ENCODE results near the gene FICD.

FICD gene

GRCh38 chr12:108473400-108474055, 41.5 kb upstream of the FICD start:
- Histone ChIP-seq H3K27me3 (ENCODE audit: control insufficient read depth in 3 of 3, insufficient read depth in 3 of 3, low read depth in 1 of 3, low read length in 3 of 3) (no peaks in the 10 kb centered on the region), H3K4me3 (ENCODE audit: low read length in 2 of 2) (no peak overlapping the region), H2BK15ac (ENCODE audit: low read length) (no peak overlapping the region), H3K4ac (ENCODE audit: low read length) (no peak overlapping the region), H2BK120ac (ENCODE audit: low read depth, low read length) (no peak overlapping the region), H3K36me3 (replicated peaks in 1 of 2; ENCODE audit: control insufficient read depth in 2 of 2, insufficient read depth in 2 of 2, low read length in 2 of 2) (no peaks in the 10 kb centered on the region), H3K27ac (replicated peaks; ENCODE audit: low read length) (no peak overlapping the region), H2AFZ (ENCODE audit: low read length) (no peak overlapping the region), H3K4me2 (ENCODE audit: insufficient read depth, low read length, poor library complexity, severe bottlenecking) (no peak overlapping the region), H4K91ac (ENCODE audit: low read depth, low read length, poor library complexity) (no peak overlapping the region), H4K8ac (ENCODE audit: low read depth, low read length) (no peak overlapping the region), H2BK5ac (ENCODE audit: low read length) (no peak overlapping the region), H3K9ac (ENCODE audit: low read depth, low read length, poor library complexity) (no peak overlapping the region), H3K23ac (ENCODE audit: low read depth, low read length, poor library complexity) (no peak overlapping the region), H3K4me1 (ENCODE audit: control insufficient read depth in 2 of 2, insufficient read depth in 1 of 2, low read depth in 1 of 2, low read length in 2 of 2) (peaks cover 0 to 2% of the 10 kb centered on the region in 2 donors), H3K79me1 (ENCODE audit: low read depth, low read length) (no peaks in the 10 kb centered on the region), H3K9me3 (replicated peaks in 1 of 2; ENCODE audit: control insufficient read depth in 2 of 2, insufficient read depth in 1 of 2, low read depth in 1 of 2, low read length in 2 of 2) (no peaks in the 10 kb centered on the region), H2AK5ac (ENCODE audit: low read depth, low read length) (no peak overlapping the region), H2BK12ac (ENCODE audit: low read length) (no peak overlapping the region), H3K18ac (ENCODE audit: low read length) (no peak overlapping the region), H3K14ac (ENCODE audit: low read length) (no peak overlapping the region)
- DNase-seq (ENCODE audit: low spot score), result no peak
- WGBS, 2 donors (ENCODE audit: extremely low coverage in 2 of 2, insufficient read length in 2 of 2, insufficient replicate concordance in 1 of 2), result no CpG with 5 or more reads among the region's 5 CpGs

GRCh38 chr12:108475396-108475795, 39.7 kb upstream of the FICD start:
- no peak overlapping the region for H2AFZ ChIP-seq (ENCODE audit: low read length)
- H3K4me3 ChIP-seq (ENCODE audit: low read length in 2 of 2), result no peak overlapping the region
- H2BK15ac ChIP-seq (ENCODE audit: low read length), result no peak overlapping the region
- H4K91ac ChIP-seq (ENCODE audit: low read depth, low read length, poor library complexity), result no peak overlapping the region
- WGBS, 2 donors (ENCODE audit: extremely low coverage in 2 of 2, insufficient read length in 2 of 2, insufficient replicate concordance in 1 of 2), result no CpG with 5 or more reads among the region's 2 CpGs
- DNase-seq (ENCODE audit: low spot score), result no peak
- no peak overlapping the region for H3K23ac ChIP-seq (ENCODE audit: low read depth, low read length, poor library complexity)
- no peak overlapping the region for H3K14ac ChIP-seq (ENCODE audit: low read length)
- no peak overlapping the region for H2AK5ac ChIP-seq (ENCODE audit: low read depth, low read length)
- no peaks in the 10 kb centered on the region for H3K9me3 ChIP-seq (replicated peaks in 1 of 2; ENCODE audit: control insufficient read depth in 2 of 2, insufficient read depth in 1 of 2, low read depth in 1 of 2, low read length in 2 of 2)
- H3K4me2 ChIP-seq (ENCODE audit: insufficient read depth, low read length, poor library complexity, severe bottlenecking), result no peak overlapping the region
- H3K9ac ChIP-seq (ENCODE audit: low read depth, low read length, poor library complexity), result no peak overlapping the region
- no peak overlapping the region for H2BK12ac ChIP-seq (ENCODE audit: low read length)
- H3K27me3 ChIP-seq (ENCODE audit: control insufficient read depth in 3 of 3, insufficient read depth in 3 of 3, low read depth in 1 of 3, low read length in 3 of 3), result peaks cover 0 to 1% (median 0%) of the 10 kb centered on the region in 3 experiments
- no peak overlapping the region for H3K4ac ChIP-seq (ENCODE audit: low read length)
- no peak overlapping the region for H2BK5ac ChIP-seq (ENCODE audit: low read length)
- H3K4me1 ChIP-seq (ENCODE audit: control insufficient read depth in 2 of 2, insufficient read depth in 1 of 2, low read depth in 1 of 2, low read length in 2 of 2), result peaks cover 0 to 2% of the 10 kb centered on the region in 2 donors
- H3K27ac ChIP-seq (replicated peaks; ENCODE audit: low read length), result no peak overlapping the region
- no peak overlapping the region for H3K18ac ChIP-seq (ENCODE audit: low read length)
- H3K79me1 ChIP-seq (ENCODE audit: low read depth, low read length), result no peaks in the 10 kb centered on the region
- H3K36me3 ChIP-seq (replicated peaks in 1 of 2; ENCODE audit: control insufficient read depth in 2 of 2, insufficient read depth in 2 of 2, low read length in 2 of 2), result no peaks in the 10 kb centered on the region
- H2BK120ac ChIP-seq (ENCODE audit: low read depth, low read length), result no peak overlapping the region
- H4K8ac ChIP-seq (ENCODE audit: low read depth, low read length), result no peak overlapping the region

GRCh38 chr12:108477055-108477880, 37.8 kb upstream of the FICD start:
- no peak overlapping the region for H2BK5ac ChIP-seq (ENCODE audit: low read length)
- H3K18ac ChIP-seq (ENCODE audit: low read length), result no peak overlapping the region
- peaks cover 0 to 2% of the 10 kb centered on the region in 2 donors for H3K4me1 ChIP-seq (ENCODE audit: control insufficient read depth in 2 of 2, insufficient read depth in 1 of 2, low read depth in 1 of 2, low read length in 2 of 2)
- H2BK12ac ChIP-seq (ENCODE audit: low read length), result no peak overlapping the region
- H3K27me3 ChIP-seq (ENCODE audit: control insufficient read depth in 3 of 3, insufficient read depth in 3 of 3, low read depth in 1 of 3, low read length in 3 of 3), result peaks cover 0 to 5% (median 0%) of the 10 kb centered on the region in 3 experiments
- no peak overlapping the region for H2BK120ac ChIP-seq (ENCODE audit: low read depth, low read length)
- WGBS, 2 donors (ENCODE audit: extremely low coverage in 2 of 2, insufficient read length in 2 of 2, insufficient replicate concordance in 1 of 2), result no CpG with 5 or more reads among the region's 11 CpGs
- DNase-seq (ENCODE audit: low spot score), result no peak
- no peak overlapping the region for H3K4me2 ChIP-seq (ENCODE audit: insufficient read depth, low read length, poor library complexity, severe bottlenecking)
- H3K9ac ChIP-seq (ENCODE audit: low read depth, low read length, poor library complexity), result no peak overlapping the region
- H4K8ac ChIP-seq (ENCODE audit: low read depth, low read length), result no peak overlapping the region
- no peak overlapping the region for H3K23ac ChIP-seq (ENCODE audit: low read depth, low read length, poor library complexity)
- no peaks in the 10 kb centered on the region for H3K36me3 ChIP-seq (replicated peaks in 1 of 2; ENCODE audit: control insufficient read depth in 2 of 2, insufficient read depth in 2 of 2, low read length in 2 of 2)
- H4K91ac ChIP-seq (ENCODE audit: low read depth, low read length, poor library complexity), result no peak overlapping the region
- H3K79me1 ChIP-seq (ENCODE audit: low read depth, low read length), result no peaks in the 10 kb centered on the region
- no peak overlapping the region for H3K4me3 ChIP-seq (ENCODE audit: low read length in 2 of 2)
- H2AFZ ChIP-seq (ENCODE audit: low read length), result no peak overlapping the region
- H3K9me3 ChIP-seq (replicated peaks in 1 of 2; ENCODE audit: control insufficient read depth in 2 of 2, insufficient read depth in 1 of 2, low read depth in 1 of 2, low read length in 2 of 2), result no peaks in the 10 kb centered on the region
- H2AK5ac ChIP-seq (ENCODE audit: low read depth, low read length), result no peak overlapping the region
- H3K27ac ChIP-seq (replicated peaks; ENCODE audit: low read length), result no peak overlapping the region
- no peak overlapping the region for H3K4ac ChIP-seq (ENCODE audit: low read length)
- H2BK15ac ChIP-seq (ENCODE audit: low read length), result no peak overlapping the region
- no peak overlapping the region for H3K14ac ChIP-seq (ENCODE audit: low read length)

GRCh38 chr12:108477881-108478259, 37.2 kb upstream of the FICD start:
- no peak for DNase-seq (ENCODE audit: low spot score)
- H3K4me1 ChIP-seq (ENCODE audit: control insufficient read depth in 2 of 2, insufficient read depth in 1 of 2, low read depth in 1 of 2, low read length in 2 of 2), result peaks cover 0 to 1% of the 10 kb centered on the region in 2 donors
- H3K79me1 ChIP-seq (ENCODE audit: low read depth, low read length), result no peaks in the 10 kb centered on the region
- no peak overlapping the region for H3K18ac ChIP-seq (ENCODE audit: low read length)
- peaks cover 0 to 5% (median 0%) of the 10 kb centered on the region in 3 experiments for H3K27me3 ChIP-seq (ENCODE audit: control insufficient read depth in 3 of 3, insufficient read depth in 3 of 3, low read depth in 1 of 3, low read length in 3 of 3)
- no peak overlapping the region for H3K9ac ChIP-seq (ENCODE audit: low read depth, low read length, poor library complexity)
- no peak overlapping the region for H4K91ac ChIP-seq (ENCODE audit: low read depth, low read length, poor library complexity)
- no peak overlapping the region for H2BK15ac ChIP-seq (ENCODE audit: low read length)
- H3K4me3 ChIP-seq (ENCODE audit: low read length in 2 of 2), result no peak overlapping the region
- no peak overlapping the region for H2BK12ac ChIP-seq (ENCODE audit: low read length)
- no peak overlapping the region for H3K23ac ChIP-seq (ENCODE audit: low read depth, low read length, poor library complexity)
- H2AFZ ChIP-seq (ENCODE audit: low read length), result no peak overlapping the region
- no peaks in the 10 kb centered on the region for H3K36me3 ChIP-seq (replicated peaks in 1 of 2; ENCODE audit: control insufficient read depth in 2 of 2, insufficient read depth in 2 of 2, low read length in 2 of 2)
- no peak overlapping the region for H2AK5ac ChIP-seq (ENCODE audit: low read depth, low read length)
- no peak overlapping the region for H3K4ac ChIP-seq (ENCODE audit: low read length)
- no peak overlapping the region for H3K27ac ChIP-seq (replicated peaks; ENCODE audit: low read length)
- H4K8ac ChIP-seq (ENCODE audit: low read depth, low read length), result no peak overlapping the region
- no CpG with 5 or more reads among the region's 6 CpGs for WGBS, 2 donors (ENCODE audit: extremely low coverage in 2 of 2, insufficient read length in 2 of 2, insufficient replicate concordance in 1 of 2)
- H2BK5ac ChIP-seq (ENCODE audit: low read length), result no peak overlapping the region
- H2BK120ac ChIP-seq (ENCODE audit: low read depth, low read length), result no peak overlapping the region
- H3K4me2 ChIP-seq (ENCODE audit: insufficient read depth, low read length, poor library complexity, severe bottlenecking), result no peak overlapping the region
- H3K14ac ChIP-seq (ENCODE audit: low read length), result no peak overlapping the region
- H3K9me3 ChIP-seq (replicated peaks in 1 of 2; ENCODE audit: control insufficient read depth in 2 of 2, insufficient read depth in 1 of 2, low read depth in 1 of 2, low read length in 2 of 2), result no peaks in the 10 kb centered on the region

Measured in neuronal stem cell (in vitro differentiated cells).